H9 (cell line): ENCODE data around the gene FTO. TPM values are rescaled to one million over a fixed set of nuclear protein-coding genes. Genes with fewer than 3 reads are reported as not detected.

Experiments used
- DNase-seq: peaks from one replicate; pipeline ENCODE4 v3.0.0-alpha.2; 2017
- H2AFZ ChIP-seq: one replicate; pipeline ENCODE4 v1.6.1; 2013; ENCODE audit warnings: mild to moderate bottlenecking, low read length, control low read depth, moderate library complexity
- H2AK5ac ChIP-seq: 2 replicates; pipeline ENCODE4 v1.6.1; 2013; ENCODE audit warnings: low read length, control low read depth, mixed read lengths; ENCODE audit not compliant: insufficient read length
- H2BK120ac ChIP-seq: one replicate; pipeline ENCODE4 v1.6.1; 2013; ENCODE audit warnings: low read depth, mild to moderate bottlenecking, low read length, control low read depth, inconsistent platforms; ENCODE audit not compliant: poor library complexity, severe bottlenecking
- H2BK12ac ChIP-seq: 2 replicates; pipeline ENCODE4 v1.6.1; 2013; ENCODE audit warnings: low read length, control low read depth, mixed read lengths, low read depth; ENCODE audit not compliant: insufficient read length
- H2BK15ac ChIP-seq: 2 replicates; pipeline ENCODE4 v1.6.1; 2013; ENCODE audit warnings: low read depth, low read length, control low read depth
- H2BK20ac ChIP-seq: one replicate; pipeline ENCODE4 v1.6.1; 2013; ENCODE audit warnings: low read depth, mild to moderate bottlenecking, low read length, control low read depth, inconsistent platforms; ENCODE audit not compliant: poor library complexity, severe bottlenecking
- H2BK5ac ChIP-seq: 2 replicates; pipeline ENCODE4 v1.6.1; 2013; ENCODE audit warnings: low read length, control low read depth, mixed read lengths; ENCODE audit not compliant: insufficient read length
- H3K14ac ChIP-seq: 2 replicates; pipeline ENCODE4 v1.6.1; 2013; ENCODE audit warnings: low read length, control low read depth; ENCODE audit not compliant: insufficient read depth
- H3K18ac ChIP-seq: 2 replicates; pipeline ENCODE4 v1.6.1; 2013; ENCODE audit warnings: low read depth, mild to moderate bottlenecking, mixed read lengths, low read length, control low read depth; ENCODE audit not compliant: insufficient read length
- H3K23ac ChIP-seq: 2 replicates; pipeline ENCODE4 v1.6.1; 2013; ENCODE audit warnings: low read length, control low read depth, mixed read lengths, low read depth; ENCODE audit not compliant: insufficient read length
- H3K23me2 ChIP-seq: 2 replicates; pipeline ENCODE4 v1.6.1; 2013; ENCODE audit warnings: low read depth, mild to moderate bottlenecking, mixed read lengths, low read length, control low read depth; ENCODE audit not compliant: insufficient read length, poor library complexity, severe bottlenecking
- H3K27ac ChIP-seq: 2 replicates; pipeline ENCODE4 v1.5.1; 2013; ENCODE audit warnings: low read length, control low read depth, mixed read lengths, low read depth; ENCODE audit not compliant: insufficient read length
- H3K27me3 ChIP-seq: 2 replicates; pipeline ENCODE4 v1.6.1; 2013; ENCODE audit warnings: low read length, control low read depth, inconsistent platforms; ENCODE audit not compliant: insufficient read depth
- H3K4ac ChIP-seq: 2 replicates; pipeline ENCODE4 v1.6.1; 2013; ENCODE audit warnings: low read depth, mild to moderate bottlenecking, control low read depth, inconsistent platforms, low read length, moderate library complexity
- H3K4me1 ChIP-seq: 2 replicates; pipeline ENCODE4 v1.6.1; 2013; ENCODE audit warnings: low read length, control low read depth, inconsistent platforms; ENCODE audit not compliant: insufficient read depth
- H3K4me2 ChIP-seq: 2 replicates; pipeline ENCODE4 v1.6.1; 2013; ENCODE audit warnings: low read length, control low read depth, mixed read lengths; ENCODE audit not compliant: insufficient read length, insufficient read depth
- H3K56ac ChIP-seq: 2 replicates; pipeline ENCODE4 v1.6.1; 2013; ENCODE audit warnings: low read depth, mild to moderate bottlenecking, mixed read lengths, low read length, control low read depth; ENCODE audit not compliant: insufficient read length
- H3K79me1 ChIP-seq: 2 replicates; pipeline ENCODE4 v1.6.1; 2013; ENCODE audit warnings: low read depth, mild to moderate bottlenecking, moderate library complexity, low read length, control low read depth, inconsistent platforms; ENCODE audit not compliant: insufficient read depth, poor library complexity, severe bottlenecking
- H3K79me2 ChIP-seq: 2 replicates; pipeline ENCODE4 v1.6.1; 2013; ENCODE audit warnings: low read length, control low read depth, inconsistent platforms; ENCODE audit not compliant: insufficient read depth
- H3K9ac ChIP-seq: 2 replicates; pipeline ENCODE4 v1.6.1; 2013; ENCODE audit warnings: low read length, control low read depth, mixed read lengths; ENCODE audit not compliant: insufficient read length; ENCODE audit errors: extremely low read depth
- H3K9me3 ChIP-seq: one replicate; pipeline ENCODE4 v1.6.1; 2013; ENCODE audit warnings: low read depth, low read length, inconsistent platforms; ENCODE audit not compliant: control insufficient read depth
- H3T11ph ChIP-seq: one replicate; pipeline ENCODE4 v1.6.1; 2013; ENCODE audit warnings: mild to moderate bottlenecking, low read length, control low read depth, inconsistent platforms
- H4K20me1 ChIP-seq: one replicate; pipeline ENCODE4 v1.6.1; 2013; ENCODE audit not compliant: control insufficient read depth, insufficient read length, insufficient read depth
- H4K5ac ChIP-seq: 2 replicates; pipeline ENCODE4 v1.6.1; 2013; ENCODE audit warnings: low read depth, mild to moderate bottlenecking, mixed read lengths, low read length, control low read depth; ENCODE audit not compliant: insufficient read length
- H4K8ac ChIP-seq: replicated peaks from 2 replicates; pipeline ENCODE4 v1.6.1; 2013; ENCODE audit warnings: low read length, control low read depth, mixed read lengths, low read depth; ENCODE audit not compliant: insufficient read length
- H4K91ac ChIP-seq: 2 replicates; pipeline ENCODE4 v1.6.1; 2013; ENCODE audit warnings: low read depth, mild to moderate bottlenecking, moderate library complexity, mixed read lengths, low read length, control low read depth; ENCODE audit not compliant: insufficient read length
- H3K27ac Mint-ChIP-seq, 3 experiments: 2 replicates in 2 of 3; 3 replicates in 1 of 3; pipeline ENCODE4 v1.8.0; 2020 to 2021; ENCODE audit warnings: mixed read lengths in 3 of 3, mild to moderate bottlenecking in 1 of 3, moderate library complexity in 1 of 3
- H3K27me3 Mint-ChIP-seq: 2 replicates; pipeline ENCODE4 v1.8.0; 2021; ENCODE audit warnings: low read depth, mild to moderate bottlenecking, moderate library complexity, mixed read lengths
- H3K36me3 Mint-ChIP-seq, 3 experiments: 2 replicates in 2 of 3; 3 replicates in 1 of 3; pipeline ENCODE4 v1.8.0; 2020 to 2021; ENCODE audit warnings: low read depth in 3 of 3, mixed read lengths in 3 of 3; ENCODE audit not compliant: insufficient read depth in 1 of 3
- H3K4me1 Mint-ChIP-seq, 2 experiments: 2 replicates each; pipeline ENCODE4 v1.8.0; 2020; ENCODE audit warnings: mixed read lengths in 2 of 2
- H3K4me3 Mint-ChIP-seq, 2 experiments: 2 replicates in 1 of 2; 3 replicates in 1 of 2; pipeline ENCODE4 v1.8.0; 2020 to 2021; ENCODE audit warnings: mild to moderate bottlenecking in 2 of 2, mixed read lengths in 2 of 2, moderate library complexity in 1 of 2
- H3K9me3 Mint-ChIP-seq, 2 experiments: 2 replicates in 1 of 2; 3 replicates in 1 of 2; pipeline ENCODE4 v1.8.0; 2020; ENCODE audit warnings: mild to moderate bottlenecking in 2 of 2, mixed read lengths in 2 of 2, moderate library complexity in 1 of 2
- CTCF ChIP-seq: fragments of 200-600 bp; sonication (generic); conservative IDR thresholded peaks from 3 replicates; pipeline ENCODE4 v1.8.0; 2021; ENCODE audit warnings: antibody characterized with exemption, mild to moderate bottlenecking
- WGBS: extraction: QIAGEN DNeasy Blood & Tissue Kit; methylation state at CpG from one replicate; pipeline ENCODE4 v1.1.7; 2013; ENCODE audit warnings: missing lambda C conversion rate, low lambda C conversion rate, mixed read lengths; ENCODE audit not compliant: insufficient read length; ENCODE audit errors: extremely low coverage; 5-methylcytosine and 5-hydroxymethylcytosine counted together
- total RNA-seq: library from RNA; stranded (reverse); gene quantifications from 2 replicates; pipeline ENCODE4 v1.2.1, GENCODE V29; 2021

FTO gene
- total RNA-seq, 1 experiment from 2014 or later, result 67.9 TPM

- Histone ChIP-seq H2BK120ac (no peak overlapping the region), H4K91ac (no peak overlapping the region), H2BK15ac (no peak overlapping the region), H3K27ac (no peak overlapping the region), H3K18ac (no peak overlapping the region), H3K23me2 (no peaks in the 10 kb centered on the region), H3T11ph (no peak overlapping the region), H3K14ac (no peak overlapping the region), H2BK20ac (no peak overlapping the region), H3K27me3 (no peaks in the 10 kb centered on the region), H4K8ac (no peak overlapping the region), H3K9ac (no peak overlapping the region), H3K79me2 (no peaks in the 10 kb centered on the region), H3K9me3 (no peaks in the 10 kb centered on the region), H3K4me2 (no peak overlapping the region), H3K23ac (no peak overlapping the region), H2BK5ac (no peak overlapping the region), H3K56ac (no peak overlapping the region), H3K4ac (no peak overlapping the region), H2AFZ (no peak overlapping the region), H2BK12ac (no peak overlapping the region), H3K79me1 (no peaks in the 10 kb centered on the region), H2AK5ac (no peak overlapping the region), H4K20me1 (no peaks in the 10 kb centered on the region), H3K4me1 (peaks cover 33% of the 10 kb centered on the region; the same call in 1 of the 2 replicates), H4K5ac (no peak overlapping the region)
- no peak for TF ChIP-seq CTCF
- Mint-ChIP-seq H3K4me1 (peaks cover 47 to 49% of the 10 kb centered on the region in 2 experiments), H3K36me3 (no peaks in the 10 kb centered on the region), H3K27me3 (no peaks in the 10 kb centered on the region), H3K4me3 (no peak overlapping the region), H3K27ac (no peak overlapping the region), H3K9me3 (peaks cover 0 to 1% of the 10 kb centered on the region in 2 experiments; a peak in 1 of 5 replicates)
- DNase-seq, result no peak
- WGBS, result no CpG with 5 or more reads among the region's 5 CpGs
Measured at GRCh38 chr16:54051821-54052220, 347.9 kb downstream of the FTO start.
